BE2C (cell line): ENCODE measurements around the gene CUTA.
A peak's percentile ranks its signal among the peaks of the same experiment; 100 is the strongest.

Source experiments
- DNase-seq: peaks from one replicate; pipeline ENCODE4 v3.0.0-alpha.2; 2020
- H3K27me3 ChIP-seq: fragments of 250-450 bp; sonication (Bioruptor Pico); 2 replicates; pipeline ENCODE4 v1.5.1; 2020; ENCODE audit warnings: mild to moderate bottlenecking
- H3K36me3 ChIP-seq: fragments of 250-450 bp; sonication (Bioruptor Pico); 2 replicates; pipeline ENCODE4 v1.5.1; 2020; ENCODE audit warnings: mild to moderate bottlenecking
- H3K4me1 ChIP-seq: fragments of 250-450 bp; sonication (Bioruptor Pico); 2 replicates; pipeline ENCODE4 v1.5.1; 2020
- H3K4me3 ChIP-seq: 2 replicates; pipeline ENCODE4 v1.5.1; 2011; ENCODE audit warnings: low read depth, low read length
- H3K9me3 ChIP-seq: fragments of 250-450 bp; sonication (Bioruptor Pico); 2 replicates; pipeline ENCODE4 v1.5.1; 2020
- TF ChIP-seq, protein P1 (sequence below): IDR thresholded peaks from 2 replicates; pipeline ENCODE4 v1.5.1; 2012; ENCODE audit warnings: mild to moderate bottlenecking, low read depth, low read length

Gene CUTA

DNA sequence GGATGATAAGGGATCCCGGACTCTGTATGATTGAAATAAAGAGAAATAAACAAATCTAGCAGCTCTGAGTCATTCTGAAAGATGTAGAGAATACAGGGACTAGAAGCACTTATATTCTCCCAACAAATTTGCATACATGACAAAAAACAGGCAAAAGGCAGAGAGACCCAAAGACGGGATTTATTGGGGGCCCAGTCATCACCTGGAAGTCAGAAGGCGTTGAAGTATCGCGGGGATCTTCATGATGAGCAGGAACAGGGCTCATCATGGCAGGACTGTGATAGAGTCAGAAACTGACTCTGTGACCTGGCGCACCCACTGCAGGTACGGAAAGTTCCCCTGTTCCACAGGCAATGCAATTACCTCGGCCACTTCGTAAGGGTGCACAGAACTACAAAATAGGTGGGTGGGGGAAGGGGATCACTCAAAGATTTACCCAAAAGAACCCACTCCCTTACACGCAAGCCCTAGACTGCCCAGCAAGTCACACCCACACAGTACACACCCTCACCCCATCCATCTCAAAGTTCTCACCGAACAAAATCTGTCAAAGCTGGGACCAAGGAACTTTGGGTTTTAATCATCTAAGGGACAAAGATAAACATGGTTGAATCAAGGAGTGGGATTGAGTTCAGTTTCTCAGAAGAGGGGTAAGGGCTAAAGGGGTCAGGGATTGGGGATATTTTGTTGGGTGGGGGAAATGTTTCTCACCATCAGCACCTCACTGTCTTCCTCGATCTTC, 1.4 kb downstream of the CUTA start:
- H3K27me3 ChIP-seq = no peaks in the 10 kb centered on the region
- TF ChIP-seq, protein P1, sequence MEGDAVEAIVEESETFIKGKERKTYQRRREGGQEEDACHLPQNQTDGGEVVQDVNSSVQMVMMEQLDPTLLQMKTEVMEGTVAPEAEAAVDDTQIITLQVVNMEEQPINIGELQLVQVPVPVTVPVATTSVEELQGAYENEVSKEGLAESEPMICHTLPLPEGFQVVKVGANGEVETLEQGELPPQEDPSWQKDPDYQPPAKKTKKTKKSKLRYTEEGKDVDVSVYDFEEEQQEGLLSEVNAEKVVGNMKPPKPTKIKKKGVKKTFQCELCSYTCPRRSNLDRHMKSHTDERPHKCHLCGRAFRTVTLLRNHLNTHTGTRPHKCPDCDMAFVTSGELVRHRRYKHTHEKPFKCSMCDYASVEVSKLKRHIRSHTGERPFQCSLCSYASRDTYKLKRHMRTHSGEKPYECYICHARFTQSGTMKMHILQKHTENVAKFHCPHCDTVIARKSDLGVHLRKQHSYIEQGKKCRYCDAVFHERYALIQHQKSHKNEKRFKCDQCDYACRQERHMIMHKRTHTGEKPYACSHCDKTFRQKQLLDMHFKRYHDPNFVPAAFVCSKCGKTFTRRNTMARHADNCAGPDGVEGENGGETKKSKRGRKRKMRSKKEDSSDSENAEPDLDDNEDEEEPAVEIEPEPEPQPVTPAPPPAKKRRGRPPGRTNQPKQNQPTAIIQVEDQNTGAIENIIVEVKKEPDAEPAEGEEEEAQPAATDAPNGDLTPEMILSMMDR = no peak
- H3K9me3 ChIP-seq = no peaks in the 10 kb centered on the region
- peaks cover 34% of the 10 kb centered on the region for H3K36me3 ChIP-seq
- peak overlapping the region; percentile 74 for H3K4me3 ChIP-seq
- no peak for DNase-seq
- peaks cover 9% of the 10 kb centered on the region for H3K4me1 ChIP-seq

DNA sequence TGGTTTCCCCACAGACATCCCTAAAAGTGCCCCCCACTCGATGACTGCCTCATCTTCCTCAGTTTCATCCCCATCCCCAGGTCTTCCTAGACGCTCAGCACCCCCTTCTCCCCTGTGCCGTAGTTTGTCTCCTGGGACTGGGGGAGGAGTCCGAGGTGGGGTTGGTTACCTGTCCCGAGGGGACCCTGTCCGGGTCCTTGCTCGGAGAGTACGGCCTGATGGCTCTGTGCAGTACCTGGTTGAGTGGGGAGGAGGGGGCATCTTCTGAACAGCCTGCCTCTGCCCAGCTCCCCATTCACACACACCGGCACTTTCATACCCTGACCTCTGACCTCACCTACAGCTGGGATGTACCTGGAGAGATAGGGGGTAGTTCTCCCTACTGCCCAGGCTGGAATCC, 2.1 kb downstream of the CUTA start:
- Histone ChIP-seq H3K27me3 (no peaks in the 10 kb centered on the region), H3K4me1 (peaks cover 9% of the 10 kb centered on the region), H3K36me3 (peaks cover 34% of the 10 kb centered on the region), H3K4me3 (no peak overlapping the region), H3K9me3 (no peaks in the 10 kb centered on the region)
- DNase-seq = no peak
- TF ChIP-seq, protein P1 = no peak

DNA sequence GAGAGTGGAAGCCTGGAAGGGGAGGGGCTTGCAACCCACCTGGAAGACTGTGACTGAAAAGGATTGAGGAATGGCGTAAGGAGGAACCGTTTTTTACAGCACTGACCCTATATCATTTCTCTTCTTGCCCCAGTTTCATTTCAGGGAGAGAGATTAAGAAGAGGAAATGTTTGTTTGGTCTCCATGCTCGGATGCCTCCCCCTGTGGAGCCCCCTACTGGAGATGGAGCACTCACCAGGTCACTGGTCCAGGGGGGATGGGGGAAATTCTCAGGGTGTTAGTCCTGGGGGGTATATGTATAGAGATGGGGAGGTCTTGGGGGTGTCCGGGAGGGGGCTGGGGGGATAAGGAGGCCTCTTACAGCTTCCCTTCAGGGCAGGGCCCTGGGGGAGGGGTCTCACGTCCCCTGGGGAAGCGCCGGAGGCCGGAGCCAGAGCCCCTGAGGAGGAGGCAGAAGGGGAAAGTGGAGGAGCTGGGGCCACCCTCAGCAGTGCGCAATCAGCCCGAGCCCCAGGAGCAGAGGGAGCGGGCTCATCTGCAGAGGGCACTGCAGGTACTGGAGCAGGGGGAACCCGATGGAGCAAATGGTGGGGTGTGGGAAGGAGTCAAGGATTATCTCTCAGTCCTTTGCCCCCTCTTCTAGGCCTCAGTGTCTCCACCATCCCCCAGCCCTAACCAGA, 3.2 kb downstream of the CUTA start:
- Histone ChIP-seq H3K4me3 (no peak overlapping the region), H3K27me3 (no peaks in the 10 kb centered on the region), H3K4me1 (peaks cover 9% of the 10 kb centered on the region), H3K36me3 (peaks cover 34% of the 10 kb centered on the region), H3K9me3 (no peaks in the 10 kb centered on the region)
- peak; percentile 48 for DNase-seq
- TF ChIP-seq, protein P1 = peak; percentile 61

DNA sequence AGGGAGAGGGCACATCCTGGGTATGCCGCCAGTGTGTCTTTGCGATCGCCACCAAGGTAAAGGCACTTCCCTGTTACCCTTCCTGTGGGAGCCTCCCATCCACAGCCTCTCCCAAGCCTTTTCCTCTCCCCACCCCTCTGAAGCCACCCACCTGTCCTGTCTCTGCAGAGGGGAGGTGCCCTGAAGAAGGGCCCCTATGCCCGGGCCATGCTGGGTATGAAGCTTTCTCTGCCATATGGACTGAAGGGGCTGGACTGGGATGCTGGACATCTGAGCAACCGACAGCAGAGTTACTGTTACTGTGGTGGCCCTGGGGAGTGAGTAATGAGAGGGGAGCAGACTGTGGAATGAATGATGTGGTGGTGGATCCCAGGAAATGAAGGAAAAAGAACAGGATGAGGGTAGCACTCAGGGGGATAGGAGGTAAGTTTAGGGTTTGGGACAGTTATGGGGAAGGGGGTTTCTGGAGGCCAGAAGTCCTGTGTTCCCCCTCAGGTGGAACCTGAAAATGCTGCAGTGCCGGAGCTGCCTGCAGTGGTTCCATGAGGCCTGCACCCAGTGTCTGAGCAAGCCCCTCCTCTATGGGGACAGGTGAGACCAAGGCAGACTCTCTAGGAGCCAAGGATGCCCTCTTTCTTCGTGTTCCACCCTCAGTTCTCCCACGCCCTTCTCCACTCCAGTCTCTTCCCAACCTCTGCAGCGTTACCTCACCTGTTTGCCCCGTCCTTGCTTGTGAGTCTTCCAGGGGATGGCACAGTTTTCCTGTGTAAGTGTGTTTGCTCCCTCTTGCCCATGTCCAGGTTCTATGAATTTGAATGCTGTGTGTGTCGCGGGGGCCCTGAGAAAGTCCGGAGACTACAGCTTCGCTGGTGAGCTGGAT, 4.4 kb downstream of the CUTA start:
- Histone ChIP-seq H3K4me3 (no peak overlapping the region), H3K9me3 (no peaks in the 10 kb centered on the region), H3K36me3 (peaks cover 34% of the 10 kb centered on the region), H3K4me1 (peaks cover 5% of the 10 kb centered on the region), H3K27me3 (no peaks in the 10 kb centered on the region)
- TF ChIP-seq, protein P1 = no peak
- DNase-seq = no peak

DNA sequence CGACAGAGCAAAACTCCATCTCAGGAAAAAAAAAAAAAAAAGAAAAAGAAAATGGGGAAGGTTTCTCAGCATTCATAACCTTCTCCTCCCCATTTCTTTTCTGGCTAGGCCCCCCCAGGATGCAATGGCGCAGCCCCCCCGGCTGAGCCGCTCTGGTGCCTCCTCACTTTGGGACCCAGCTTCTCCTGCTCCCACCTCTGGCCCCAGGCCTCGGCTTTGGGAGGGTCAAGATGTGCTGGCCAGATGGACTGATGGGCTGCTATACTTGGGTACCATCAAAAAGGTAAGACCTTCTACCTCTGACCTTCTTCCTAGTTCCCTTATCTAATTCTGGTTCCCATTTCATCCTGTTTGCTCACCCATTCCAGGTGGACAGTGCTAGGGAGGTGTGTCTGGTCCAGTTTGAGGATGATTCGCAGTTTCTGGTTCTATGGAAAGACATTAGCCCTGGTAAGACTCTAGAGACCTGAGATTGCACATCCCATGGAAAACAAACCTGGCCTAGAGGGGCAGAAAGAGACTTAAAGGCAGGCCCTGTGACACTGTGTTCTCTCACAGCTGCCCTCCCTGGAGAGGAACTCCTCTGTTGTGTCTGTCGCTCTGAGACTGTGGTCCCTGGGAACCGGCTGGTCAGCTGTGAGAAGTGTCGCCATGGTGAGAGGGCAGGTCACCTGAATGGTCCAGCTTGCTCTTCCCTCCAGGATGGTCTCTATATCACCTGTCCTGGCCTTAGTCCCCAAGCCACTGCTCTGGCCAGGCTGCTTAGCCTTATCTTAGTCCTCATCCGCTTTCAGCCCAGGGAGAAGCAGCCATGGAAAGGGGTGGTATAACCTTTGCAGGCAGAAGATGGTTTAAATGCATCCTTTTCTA, 5.5 kb downstream of the CUTA start:
- peaks cover 44% of the 10 kb centered on the region for H3K36me3 ChIP-seq
- DNase-seq = no peak
- no peak overlapping the region for H3K4me3 ChIP-seq

More for the DNA sequence above, 5.5 kb downstream of the CUTA start:
- H3K27me3 ChIP-seq = no peaks in the 10 kb centered on the region
- peaks cover 3% of the 10 kb centered on the region; the same call in 1 of the 2 replicates for H3K4me1 ChIP-seq
- TF ChIP-seq, protein P1 = no peak
- no peaks in the 10 kb centered on the region for H3K9me3 ChIP-seq
